Measurements from ENCODE around the gene GFM1. TPM values are rescaled to one million over a fixed set of nuclear protein-coding genes. Genes with fewer than 3 reads are reported as not detected.

GFM1 gene
- total and polyA plus RNA-seq, 2 of the 13 experiments (the other 11 are each of a cell fraction or from before 2014, with no cell fraction given): 10.5 to 59.0 TPM

DNA sequence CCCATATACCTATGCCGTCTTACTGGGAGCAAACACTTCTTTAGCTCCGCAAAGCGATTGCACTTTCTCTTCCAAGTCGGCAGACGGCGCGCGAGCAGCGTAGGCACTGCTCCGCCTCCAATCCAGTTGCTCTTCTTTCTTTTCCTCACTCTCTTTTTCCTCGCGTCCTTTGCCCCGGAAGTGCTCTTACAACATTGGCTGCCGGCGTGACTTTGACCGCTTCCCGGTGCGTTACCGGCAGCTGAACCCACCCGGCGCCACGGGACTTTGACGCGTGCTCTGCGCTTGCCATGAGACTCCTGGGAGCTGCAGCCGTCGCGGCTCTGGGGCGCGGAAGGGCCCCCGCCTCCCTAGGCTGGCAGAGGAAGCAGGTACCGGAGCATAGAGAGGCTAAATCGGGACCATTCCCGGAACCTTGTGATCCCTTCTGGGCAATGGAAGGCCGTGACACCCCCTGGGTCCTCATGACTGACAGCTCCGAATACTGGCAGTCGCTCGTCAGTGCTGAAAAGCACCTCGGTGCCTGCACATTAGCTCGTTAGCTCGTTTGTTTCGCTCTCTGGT, at the start of gene GFM1 (continued):
- TF ChIP-seq, protein P1, sequence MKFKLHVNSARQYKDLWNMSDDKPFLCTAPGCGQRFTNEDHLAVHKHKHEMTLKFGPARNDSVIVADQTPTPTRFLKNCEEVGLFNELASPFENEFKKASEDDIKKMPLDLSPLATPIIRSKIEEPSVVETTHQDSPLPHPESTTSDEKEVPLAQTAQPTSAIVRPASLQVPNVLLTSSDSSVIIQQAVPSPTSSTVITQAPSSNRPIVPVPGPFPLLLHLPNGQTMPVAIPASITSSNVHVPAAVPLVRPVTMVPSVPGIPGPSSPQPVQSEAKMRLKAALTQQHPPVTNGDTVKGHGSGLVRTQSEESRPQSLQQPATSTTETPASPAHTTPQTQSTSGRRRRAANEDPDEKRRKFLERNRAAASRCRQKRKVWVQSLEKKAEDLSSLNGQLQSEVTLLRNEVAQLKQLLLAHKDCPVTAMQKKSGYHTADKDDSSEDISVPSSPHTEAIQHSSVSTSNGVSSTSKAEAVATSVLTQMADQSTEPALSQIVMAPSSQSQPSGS (CRISPR knock-in tag; IDR thresholded peaks at IDR 0.05): peak; percentile 82
- no peak for TF ChIP-seq ZNF121 (CRISPR knock-in tag; IDR thresholded peaks at IDR 0.05)
- no peak for TF ChIP-seq FOXA1 (IDR thresholded peaks at IDR 0.05)
- peak; percentile 49; the same call in 1 of the 2 replicates for TF ChIP-seq FOXA1 (CRISPR knock-in tag; IDR thresholded peaks at IDR 0.05)
- TF ChIP-seq ZNF44 (CRISPR knock-in tag; IDR thresholded peaks at IDR 0.05): peak; percentile 81; the same call in 1 of the 2 replicates
- peak; percentile 30; the same call in 1 of the 2 replicates for TF ChIP-seq ZNF12 (CRISPR knock-in tag; IDR thresholded peaks at IDR 0.05)
- TF ChIP-seq HNRNPUL1 (IDR thresholded peaks at IDR 0.05; ENCODE audit: low read depth, low read length): no peak
- TF ChIP-seq BRCA1 (CRISPR knock-in tag; IDR thresholded peaks at IDR 0.05): no peak
- TF ChIP-seq, protein P2, sequence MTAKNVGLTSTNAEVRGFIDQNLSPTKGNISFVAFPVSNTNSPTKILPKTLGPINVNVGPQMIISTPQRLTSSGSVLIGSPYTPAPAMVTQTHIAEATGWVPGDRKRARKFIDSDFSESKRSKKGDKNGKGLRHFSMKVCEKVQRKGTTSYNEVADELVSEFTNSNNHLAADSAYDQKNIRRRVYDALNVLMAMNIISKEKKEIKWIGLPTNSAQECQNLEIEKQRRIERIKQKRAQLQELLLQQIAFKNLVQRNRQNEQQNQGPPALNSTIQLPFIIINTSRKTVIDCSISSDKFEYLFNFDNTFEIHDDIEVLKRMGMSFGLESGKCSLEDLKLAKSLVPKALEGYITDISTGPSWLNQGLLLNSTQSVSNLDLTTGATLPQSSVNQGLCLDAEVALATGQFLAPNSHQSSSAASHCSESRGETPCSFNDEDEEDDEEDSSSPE (CRISPR knock-in tag; IDR thresholded peaks at IDR 0.05): peak; percentile 50; the same call in 1 of the 2 replicates
- TF ChIP-seq, protein P3, sequence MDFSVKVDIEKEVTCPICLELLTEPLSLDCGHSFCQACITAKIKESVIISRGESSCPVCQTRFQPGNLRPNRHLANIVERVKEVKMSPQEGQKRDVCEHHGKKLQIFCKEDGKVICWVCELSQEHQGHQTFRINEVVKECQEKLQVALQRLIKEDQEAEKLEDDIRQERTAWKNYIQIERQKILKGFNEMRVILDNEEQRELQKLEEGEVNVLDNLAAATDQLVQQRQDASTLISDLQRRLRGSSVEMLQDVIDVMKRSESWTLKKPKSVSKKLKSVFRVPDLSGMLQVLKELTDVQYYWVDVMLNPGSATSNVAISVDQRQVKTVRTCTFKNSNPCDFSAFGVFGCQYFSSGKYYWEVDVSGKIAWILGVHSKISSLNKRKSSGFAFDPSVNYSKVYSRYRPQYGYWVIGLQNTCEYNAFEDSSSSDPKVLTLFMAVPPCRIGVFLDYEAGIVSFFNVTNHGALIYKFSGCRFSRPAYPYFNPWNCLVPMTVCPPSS (IDR thresholded peaks at IDR 0.05): no peak
- no peak for TF ChIP-seq MED8 (CRISPR knock-in tag; IDR thresholded peaks at IDR 0.05; ENCODE audit: insufficient replicate concordance)
- TF ChIP-seq FOXK1 (CRISPR knock-in tag; IDR thresholded peaks at IDR 0.05; ENCODE audit: borderline replicate concordance, low read depth): peak; percentile 95
- 0 out of 2 replicates have a peak, but pooled peaks have one; percentile 56 for TF ChIP-seq ZSCAN29 (CRISPR knock-in tag; conservative IDR thresholded peaks at IDR 0.05)
- TF ChIP-seq, protein P4, sequence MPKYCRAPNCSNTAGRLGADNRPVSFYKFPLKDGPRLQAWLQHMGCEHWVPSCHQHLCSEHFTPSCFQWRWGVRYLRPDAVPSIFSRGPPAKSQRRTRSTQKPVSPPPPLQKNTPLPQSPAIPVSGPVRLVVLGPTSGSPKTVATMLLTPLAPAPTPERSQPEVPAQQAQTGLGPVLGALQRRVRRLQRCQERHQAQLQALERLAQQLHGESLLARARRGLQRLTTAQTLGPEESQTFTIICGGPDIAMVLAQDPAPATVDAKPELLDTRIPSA (CRISPR knock-in tag; IDR thresholded peaks at IDR 0.05; ENCODE audit: borderline replicate concordance): no peak
- peak; percentile 94 for TF ChIP-seq DMAP1 (CRISPR knock-in tag; IDR thresholded peaks at IDR 0.05)
- TF ChIP-seq KLF11 (CRISPR knock-in tag; IDR thresholded peaks at IDR 0.05): no peak
- no peak for TF ChIP-seq PAWR (CRISPR knock-in tag; IDR thresholded peaks at IDR 0.05; ENCODE audit: borderline replicate concordance)
- TF ChIP-seq KDM5B (CRISPR knock-in tag; IDR thresholded peaks at IDR 0.05; ENCODE audit: borderline replicate concordance): peak; percentile 45; the same call in 1 of the 2 replicates
- 0 out of 2 replicates have a peak, but pooled peaks have one; percentile 28 for TF ChIP-seq SNAPC2 (CRISPR knock-in tag; IDR thresholded peaks at IDR 0.05)
- peak; percentile 54; the same call in 1 of the 2 replicates for TF ChIP-seq ESRRA (CRISPR knock-in tag; IDR thresholded peaks at IDR 0.05; ENCODE audit: low read depth)
- TF ChIP-seq BCL6 (CRISPR knock-in tag; IDR thresholded peaks at IDR 0.05): peak; percentile 70; the same call in 1 of the 2 replicates
- TF ChIP-seq SRSF9 (IDR thresholded peaks at IDR 0.05; ENCODE audit: borderline replicate concordance, insufficient read depth, low read depth, low read length, poor library complexity, severe bottlenecking): no peak
- TF ChIP-seq SIX4 (CRISPR knock-in tag; IDR thresholded peaks at IDR 0.05): peak; percentile 44; the same call in 1 of the 2 replicates
- peak; percentile 99 for TF ChIP-seq KMT2B (CRISPR knock-in tag; IDR thresholded peaks at IDR 0.05)
- TF ChIP-seq ZNF234 (CRISPR knock-in tag; conservative IDR thresholded peaks at IDR 0.05): no peak
- no peak for TF ChIP-seq ZNF30 (CRISPR knock-in tag; IDR thresholded peaks at IDR 0.05)
